ENCODE measurements around the gene MEAF6.
"Not testable (repeated sequence)": the region's sequence is repeated elsewhere in the genome, so short reads cannot be mapped to it uniquely, and the experiment has no call there.

MEAF6 gene

DNA sequence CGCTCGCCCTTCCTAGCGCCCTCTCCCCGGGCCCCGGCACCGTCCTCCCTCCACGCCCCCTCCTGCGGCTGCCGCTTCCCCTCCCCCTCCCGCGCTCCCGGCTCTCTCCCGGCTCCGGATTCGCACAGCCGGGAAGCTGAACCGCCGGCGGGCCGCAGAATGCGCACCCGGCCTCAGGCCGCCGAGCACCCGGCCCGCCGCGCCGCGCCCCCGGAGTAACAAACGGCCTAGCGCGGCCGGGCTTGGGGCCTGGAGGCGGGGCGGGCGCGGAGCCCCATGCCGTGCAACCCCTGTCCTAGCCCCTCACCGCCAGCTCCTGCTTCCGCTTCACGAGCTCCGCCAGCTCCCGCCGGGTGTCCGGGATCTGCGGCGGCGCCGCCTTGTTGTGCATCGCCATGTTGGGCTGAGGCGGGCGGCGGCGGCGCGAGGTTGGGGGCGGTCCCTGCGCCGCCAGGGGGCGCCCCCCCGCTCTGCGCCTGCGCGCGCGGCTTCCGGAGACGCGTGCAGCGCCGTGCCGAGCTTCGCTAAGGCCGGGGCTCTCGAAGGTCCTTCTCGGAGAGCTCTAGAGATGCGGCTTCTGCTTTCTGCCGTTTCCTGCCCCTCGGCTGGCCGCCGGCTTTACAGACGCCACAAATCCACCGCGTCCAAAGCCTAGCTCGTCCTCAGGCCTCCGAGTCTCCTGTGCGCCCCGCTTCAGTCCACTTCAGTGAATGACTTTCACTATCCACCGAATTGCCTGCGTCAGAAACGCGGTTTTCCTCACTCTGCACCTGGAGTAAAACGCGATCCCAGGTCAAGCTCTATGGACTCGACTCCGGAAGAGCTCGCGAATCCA, at the start of gene MEAF6:
Gene MEAF6, minus strand, starts transcription at position 417 of the 835 bp plus-strand sequence. Its CDS starts 20 bp downstream, at position 397.
- DNase-seq = peak; percentile 68

DNA sequence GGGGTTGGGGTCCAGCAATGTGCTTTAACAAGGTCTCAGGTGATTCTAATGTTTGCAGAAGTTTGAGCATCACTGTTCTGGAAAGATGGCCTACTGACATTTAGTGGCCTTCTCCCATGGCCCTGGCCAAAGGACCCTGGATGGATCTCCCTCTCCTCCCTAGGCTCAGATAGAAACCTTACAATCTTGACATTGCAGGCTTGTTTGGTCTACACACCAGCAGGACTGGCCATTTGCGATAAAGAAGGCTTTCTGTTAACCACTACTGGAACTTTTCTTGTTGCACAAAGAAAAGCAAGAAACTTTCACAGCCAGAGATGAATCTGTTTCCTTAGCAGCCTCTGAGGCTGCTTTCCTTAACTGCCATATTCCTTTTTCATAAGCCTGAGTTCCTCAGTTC, 48.4 kb upstream of the MEAF6 start:
- DNase-seq = no peak

DNA sequence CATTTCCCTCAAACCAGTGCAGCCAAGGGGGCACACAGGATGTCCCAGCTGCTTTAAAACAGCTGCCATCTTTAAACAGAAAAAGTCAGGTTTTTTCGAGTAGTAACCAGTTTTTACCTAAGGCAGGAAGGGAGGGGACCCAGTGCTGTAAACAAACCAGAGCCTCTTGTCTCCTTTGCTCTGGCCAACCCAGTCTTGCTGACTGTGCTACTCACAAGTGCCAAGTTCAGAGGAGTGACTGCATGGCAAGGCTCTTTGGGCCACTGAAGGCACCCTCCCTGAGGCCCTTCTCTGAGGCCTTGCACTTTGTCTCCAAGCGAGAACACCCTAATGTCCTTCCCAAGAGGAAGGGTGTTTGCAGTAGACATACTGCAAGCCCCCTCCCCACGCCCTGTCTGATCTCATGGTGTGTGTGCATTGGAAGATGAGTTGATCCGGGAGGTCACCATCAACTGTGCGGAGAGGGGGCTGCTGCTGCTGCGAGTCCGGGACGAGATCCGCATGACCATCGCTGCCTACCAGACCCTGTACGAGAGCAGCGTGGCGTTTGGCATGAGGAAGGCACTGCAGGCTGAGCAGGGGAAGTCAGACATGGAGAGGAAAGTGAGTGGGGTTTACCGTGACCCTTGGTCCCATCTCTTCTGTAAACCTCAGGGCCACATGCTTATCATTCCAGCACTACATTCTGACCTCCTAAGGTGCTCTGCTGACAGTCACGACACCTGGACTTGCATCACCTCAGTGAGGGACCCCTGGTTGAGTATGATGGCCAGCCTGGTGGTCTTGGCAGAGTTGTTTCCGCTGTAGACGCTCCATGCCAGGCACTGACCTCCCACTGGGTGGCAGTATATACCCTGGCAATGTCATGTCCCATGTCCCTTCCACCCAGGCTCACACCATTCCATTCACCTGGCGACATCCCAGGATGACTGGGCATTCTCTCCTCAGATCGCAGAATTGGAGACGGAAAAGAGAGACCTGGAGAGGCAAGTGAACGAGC, 46.9 kb upstream of the MEAF6 start:
- no peak for DNase-seq

DNA sequence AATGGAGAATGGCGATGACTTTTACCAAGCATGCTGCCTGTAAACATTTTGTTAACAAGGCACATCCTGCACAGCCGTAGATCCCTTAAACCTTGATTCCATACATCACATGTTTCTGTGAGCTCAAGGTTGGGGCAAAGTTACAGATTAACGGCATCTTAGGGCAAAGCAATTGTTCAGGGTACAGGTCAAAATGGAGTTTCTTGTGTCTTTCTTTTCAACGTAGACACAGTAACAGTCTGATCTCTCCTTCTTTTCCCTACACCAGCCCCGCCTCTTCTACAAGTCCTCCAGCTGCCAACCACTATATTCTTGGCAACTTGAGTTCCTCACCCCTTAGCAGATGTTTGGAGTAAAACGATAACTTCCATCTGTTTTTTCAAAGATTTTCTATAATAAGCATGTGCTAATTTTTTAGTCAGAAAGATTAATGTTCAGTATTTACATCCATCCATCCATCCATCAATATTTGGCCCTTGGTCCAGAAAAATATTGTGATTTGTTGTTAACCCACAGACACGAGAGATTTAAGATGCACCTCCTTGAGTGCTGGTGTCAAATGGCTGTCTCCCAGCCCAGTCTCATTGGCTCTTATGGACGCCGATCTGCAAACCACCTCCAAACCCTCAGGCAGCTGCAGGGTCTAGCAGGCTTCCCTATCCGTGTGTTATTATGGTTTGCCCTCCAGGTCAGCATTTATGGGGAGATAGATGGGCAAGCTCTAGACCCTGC, 46.0 kb upstream of the MEAF6 start:
- no peak for DNase-seq

DNA sequence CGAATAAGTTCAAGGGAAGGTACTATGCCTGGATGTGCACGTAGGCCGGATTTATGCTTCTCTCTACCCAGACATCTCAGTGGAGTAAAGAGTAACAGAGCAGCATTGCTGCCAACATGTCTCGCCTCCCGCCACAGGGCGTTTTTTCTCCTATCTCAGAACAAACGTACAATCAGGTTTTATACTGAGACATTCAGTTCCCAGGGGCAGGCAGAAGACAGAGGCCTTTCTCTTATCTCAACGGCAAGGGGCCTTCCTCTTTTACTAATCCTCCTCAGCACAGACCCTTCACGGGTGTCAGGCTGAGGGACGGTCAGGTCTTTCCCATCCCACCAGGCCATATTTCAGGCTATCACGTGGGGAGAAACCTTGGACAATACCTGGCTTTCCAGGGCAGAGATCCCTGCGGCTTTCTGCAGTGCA, 45.4 kb upstream of the MEAF6 start:
- not testable (repeated sequence) for DNase-seq

DNA sequence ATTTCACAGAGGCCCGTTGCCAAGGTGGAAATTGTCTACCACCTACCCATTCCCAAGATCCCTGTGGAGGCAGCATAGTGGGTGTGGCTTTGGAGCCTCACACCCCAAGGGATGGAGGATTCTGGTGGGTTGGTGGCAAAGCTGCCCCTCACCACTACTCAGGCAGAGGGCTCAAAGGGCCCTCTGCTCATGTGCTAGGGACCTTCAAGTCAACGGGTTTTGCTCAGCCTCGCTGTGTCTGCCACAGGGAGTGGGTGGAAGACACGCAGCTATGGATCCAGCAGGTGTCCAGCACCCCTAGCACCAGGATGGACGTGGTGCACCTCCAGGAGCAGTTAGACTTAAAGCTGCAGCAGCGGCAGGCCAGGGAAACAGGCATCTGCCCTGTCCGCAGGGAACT, 44.5 kb upstream of the MEAF6 start:
- no peak for DNase-seq

DNA sequence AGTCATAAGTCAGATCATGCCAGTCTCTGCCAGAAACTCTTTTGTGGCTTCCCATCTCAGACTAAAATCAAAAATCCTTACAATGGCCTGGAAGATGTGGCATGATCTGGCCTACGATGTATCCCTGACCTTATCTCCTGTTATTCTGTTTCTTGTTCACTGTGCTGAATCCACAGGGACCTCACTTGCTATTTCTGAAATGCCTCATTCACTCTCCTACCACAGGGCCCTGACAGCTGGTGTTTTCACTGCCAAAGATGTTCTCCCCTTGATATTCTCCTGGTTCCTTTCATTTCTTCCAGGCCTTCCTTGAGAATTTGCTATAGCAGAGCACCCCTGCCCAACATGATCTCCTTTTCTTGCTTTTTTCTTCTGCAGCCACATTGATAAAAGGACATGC, 43.8 kb upstream of the MEAF6 start:
- no peak for DNase-seq

DNA sequence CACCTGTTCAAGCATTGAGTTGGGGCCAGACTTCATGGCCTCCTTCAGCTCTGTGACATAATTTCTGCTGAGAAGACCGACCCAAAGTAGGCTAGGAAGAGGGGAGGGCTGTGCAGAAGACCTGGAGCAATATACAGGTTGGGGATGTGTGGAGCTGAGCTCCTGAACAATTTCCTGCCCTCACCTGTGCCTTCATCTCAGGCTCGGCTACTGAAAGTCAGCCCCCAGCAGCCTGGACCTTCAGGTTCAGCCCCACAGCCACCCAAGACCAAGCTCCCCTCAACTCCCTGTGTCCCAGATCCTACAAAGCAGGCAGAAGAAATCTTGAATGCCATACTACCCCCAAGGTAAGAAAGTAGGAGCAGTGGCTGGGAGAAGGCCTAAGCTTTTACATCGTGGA, 42.8 kb upstream of the MEAF6 start:
- DNase-seq = no peak

DNA sequence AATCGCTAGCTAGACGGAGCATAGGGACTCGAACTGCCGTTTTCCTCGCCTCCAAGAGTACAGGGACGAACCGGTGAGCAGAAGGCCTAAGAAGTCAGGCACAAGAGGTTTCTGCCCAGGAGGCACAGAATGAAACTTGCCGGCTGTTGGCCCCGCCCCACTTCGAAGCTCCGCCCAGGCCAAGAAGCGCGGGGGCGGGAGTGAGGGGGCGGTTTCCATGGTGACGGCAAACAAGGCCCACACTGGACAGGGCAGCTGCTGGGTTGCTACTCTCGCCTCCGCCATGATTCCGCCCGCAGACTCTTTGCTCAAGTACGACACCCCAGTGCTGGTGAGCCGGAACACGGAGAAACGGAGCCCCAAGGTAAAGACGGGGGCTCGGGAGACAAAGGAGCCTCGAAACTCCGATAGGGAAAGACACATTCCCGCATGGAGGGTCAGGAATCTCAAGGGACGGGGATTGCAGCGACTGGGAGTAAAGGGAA, 42.2 kb upstream of the MEAF6 start, which contains the start of gene DNALI1:
Gene DNALI1, plus strand, starts transcription at position 229 of the 485 bp plus-strand sequence. Its CDS starts 55 bp downstream, at position 284.
- DNase-seq = no peak

DNA sequence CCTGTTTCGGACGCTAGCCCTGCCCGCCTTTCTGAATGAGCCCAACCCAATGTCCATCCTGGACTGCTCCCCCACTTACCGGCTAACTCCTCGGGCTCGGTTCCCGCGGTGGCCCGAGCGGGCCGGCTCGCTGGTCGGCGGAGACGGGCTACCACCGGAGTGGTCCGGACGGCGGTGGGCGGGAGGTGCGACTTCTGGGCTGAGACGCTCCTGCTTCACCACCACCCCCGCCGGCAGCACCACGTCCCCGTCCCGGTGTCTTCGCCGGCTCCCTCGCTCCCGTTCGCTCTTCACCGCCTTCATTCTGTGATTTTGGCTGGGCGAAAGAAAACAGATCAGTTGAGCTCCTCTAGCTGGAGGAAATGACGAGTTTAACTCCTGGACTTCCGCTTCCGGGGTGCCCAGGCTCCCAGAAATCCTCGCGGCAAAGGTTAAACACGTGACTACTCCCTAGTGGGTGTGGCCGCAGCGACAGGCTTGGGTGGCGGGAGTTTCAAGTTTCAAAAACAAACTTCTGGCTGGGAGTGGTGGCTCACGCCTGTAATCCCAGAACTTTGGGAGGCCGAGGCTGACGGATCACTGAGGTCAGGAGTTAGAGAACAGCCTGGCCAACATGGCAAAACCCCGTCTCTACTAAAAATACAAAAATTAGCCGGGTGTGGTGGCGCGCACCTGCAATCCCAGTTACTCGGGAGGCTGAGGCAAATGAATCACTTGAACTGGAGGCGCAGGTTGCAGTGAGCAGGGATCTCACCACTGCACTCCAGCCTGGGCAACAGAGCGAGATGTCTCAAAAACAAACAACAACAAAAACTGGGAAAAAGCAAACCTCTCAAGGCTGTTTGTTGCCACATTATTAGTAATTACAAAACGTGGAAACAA, 39.6 kb upstream of the MEAF6 start, which contains the start of gene SNIP1:
Gene SNIP1, minus strand, starts transcription at position 367 of the 882 bp plus-strand sequence. Its CDS starts 64 bp downstream, at position 303.
- DNase-seq = peak; percentile 40

DNA sequence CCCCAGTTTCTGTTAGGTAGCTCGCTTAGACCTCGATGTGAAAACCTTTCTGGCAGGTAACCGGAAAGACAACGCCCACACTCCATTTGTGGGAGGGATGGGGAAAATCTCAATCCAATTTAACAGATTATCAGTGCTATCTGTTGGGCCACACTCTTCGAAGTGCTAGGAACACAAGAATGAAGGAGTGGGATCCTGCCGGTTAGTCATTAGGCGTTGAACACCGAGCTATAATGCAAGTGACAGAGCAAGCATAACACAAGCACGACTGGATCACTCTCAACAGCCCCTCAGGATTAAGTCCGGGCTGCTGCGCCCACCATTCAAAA, 39.0 kb upstream of the MEAF6 start:
- DNase-seq = no peak

DNA sequence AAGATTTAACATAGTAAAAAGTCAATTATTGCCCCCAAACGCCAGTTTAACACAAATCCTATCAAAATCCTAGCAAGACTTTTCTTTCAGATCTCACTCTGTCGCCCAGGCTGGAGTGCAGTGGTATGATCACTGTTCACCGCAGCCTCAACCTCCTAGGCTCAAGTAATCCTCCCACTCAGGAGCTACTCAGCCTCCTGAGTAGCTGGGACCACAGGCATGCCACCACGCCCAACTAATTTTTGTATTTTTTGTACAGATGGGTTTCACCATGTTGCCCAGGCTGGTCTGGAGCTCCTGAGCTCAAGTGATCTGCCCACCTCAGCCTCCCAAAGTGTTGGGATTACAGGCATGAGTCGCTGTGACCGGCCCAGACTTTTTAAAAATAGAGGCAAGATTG, 34.8 kb upstream of the MEAF6 start:
- DNase-seq = no peak

DNA sequence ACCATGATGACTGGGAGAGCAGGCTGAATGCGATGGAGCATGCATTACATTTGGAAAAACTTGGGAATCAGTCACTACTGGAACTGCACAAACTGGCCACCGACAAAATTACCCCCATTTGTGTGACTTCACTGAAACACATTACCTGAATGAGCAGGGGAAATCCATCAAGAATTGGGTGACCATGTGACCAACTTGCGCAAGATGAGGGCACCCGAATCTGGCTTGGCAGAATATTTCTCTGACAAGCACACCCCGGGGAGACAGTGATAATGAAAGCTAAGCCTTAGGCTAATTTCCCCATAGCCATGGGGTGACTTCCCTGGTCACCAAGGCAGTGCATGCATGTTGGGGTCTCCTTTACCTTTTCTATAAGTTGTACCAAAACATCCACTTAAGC, 30.5 kb upstream of the MEAF6 start:
- no peak for DNase-seq

DNA sequence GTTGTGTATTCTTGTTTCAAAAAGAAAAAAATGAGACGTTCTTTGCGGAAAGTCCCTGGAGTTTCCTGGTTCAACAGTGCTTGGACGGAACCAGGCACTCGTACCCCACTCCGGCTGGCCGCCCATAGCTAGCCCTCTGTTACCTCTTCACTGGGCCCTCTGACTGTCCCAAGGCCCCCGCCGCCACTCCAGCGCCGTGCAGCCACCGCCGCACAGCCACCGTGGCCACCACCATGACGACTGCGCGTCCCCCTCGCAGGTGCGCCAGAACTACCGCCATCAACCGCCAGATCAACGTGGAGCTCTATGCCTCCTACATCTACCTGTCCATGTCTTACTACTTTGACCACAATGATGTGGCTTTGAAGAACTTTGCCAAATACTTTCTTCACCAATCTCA, 30.0 kb upstream of the MEAF6 start:
- DNase-seq = no peak

DNA sequence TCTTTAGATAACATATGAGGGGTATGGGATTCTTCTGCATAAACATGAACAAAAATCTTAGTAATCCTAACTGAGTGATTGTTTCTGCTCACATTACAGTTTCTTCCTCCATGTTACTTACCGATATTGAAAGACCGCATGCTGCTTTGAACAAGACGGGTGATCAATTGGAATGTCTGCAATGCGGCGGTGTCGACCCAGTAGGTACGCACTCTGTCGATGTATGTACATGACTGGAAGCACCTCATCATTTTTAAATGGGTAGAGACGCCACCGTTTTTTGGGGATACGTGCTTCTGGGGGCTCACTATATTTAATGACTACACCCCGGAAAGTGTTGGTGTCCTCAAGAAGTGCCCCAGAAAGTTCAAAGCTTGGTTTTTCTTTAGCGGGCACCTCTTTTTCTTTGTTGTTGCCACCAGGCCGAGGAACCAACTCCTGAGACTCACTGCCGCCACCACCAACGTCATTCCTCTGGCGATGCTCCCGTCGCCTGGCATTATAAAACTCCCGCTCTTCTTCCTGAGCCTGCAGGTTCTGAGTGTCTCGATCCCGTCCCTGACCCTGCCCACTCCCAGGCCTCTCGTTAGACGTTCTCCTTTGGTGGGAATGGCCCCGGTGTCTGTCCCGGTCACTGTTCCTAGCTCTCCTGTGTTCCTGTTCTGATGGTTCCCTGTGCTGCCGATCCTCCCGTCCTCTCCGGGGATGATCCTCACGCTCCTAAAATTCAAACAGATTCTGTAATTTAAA, 25.6 kb upstream of the MEAF6 start:
- DNase-seq = no peak

DNA sequence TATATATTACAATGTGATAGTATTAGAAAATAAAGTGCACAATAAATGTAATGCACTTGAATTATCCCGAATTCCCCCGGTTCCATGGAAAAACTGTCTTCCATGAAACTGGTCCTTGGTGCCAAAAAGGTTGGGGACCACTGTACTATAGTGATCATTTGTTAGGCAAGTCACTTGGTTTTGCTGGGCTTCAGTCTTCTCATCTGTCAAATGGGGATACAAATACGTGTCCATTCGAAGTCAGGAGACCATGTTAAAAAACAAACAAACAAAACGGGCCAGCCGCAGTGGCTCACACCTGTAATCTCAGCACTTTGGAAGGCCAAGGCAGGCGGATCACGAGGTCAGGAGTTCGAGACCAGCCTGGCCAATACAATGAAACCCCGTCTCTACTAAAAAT, 24.6 kb upstream of the MEAF6 start:
- DNase-seq = not testable (repeated sequence)

DNA sequence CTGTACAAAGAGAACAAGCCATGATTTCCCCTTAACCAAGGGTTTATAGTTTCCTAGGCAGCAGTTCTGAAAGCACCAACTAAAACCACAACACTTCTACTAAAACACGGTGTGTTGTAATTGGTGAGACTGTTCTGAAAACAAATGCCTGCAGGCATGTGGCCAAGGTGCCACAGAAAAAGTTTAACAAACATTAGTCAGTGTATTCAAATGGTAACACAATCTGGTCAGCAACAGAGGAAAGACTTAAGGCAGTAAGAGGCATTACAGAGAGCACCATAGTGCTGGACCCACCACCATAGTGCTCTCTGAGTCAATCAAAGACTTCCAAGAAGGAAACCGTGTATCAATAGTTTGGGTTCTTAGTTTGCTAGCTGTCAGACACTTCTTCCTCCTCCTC, 22.8 kb upstream of the MEAF6 start:
- no peak for DNase-seq

DNA sequence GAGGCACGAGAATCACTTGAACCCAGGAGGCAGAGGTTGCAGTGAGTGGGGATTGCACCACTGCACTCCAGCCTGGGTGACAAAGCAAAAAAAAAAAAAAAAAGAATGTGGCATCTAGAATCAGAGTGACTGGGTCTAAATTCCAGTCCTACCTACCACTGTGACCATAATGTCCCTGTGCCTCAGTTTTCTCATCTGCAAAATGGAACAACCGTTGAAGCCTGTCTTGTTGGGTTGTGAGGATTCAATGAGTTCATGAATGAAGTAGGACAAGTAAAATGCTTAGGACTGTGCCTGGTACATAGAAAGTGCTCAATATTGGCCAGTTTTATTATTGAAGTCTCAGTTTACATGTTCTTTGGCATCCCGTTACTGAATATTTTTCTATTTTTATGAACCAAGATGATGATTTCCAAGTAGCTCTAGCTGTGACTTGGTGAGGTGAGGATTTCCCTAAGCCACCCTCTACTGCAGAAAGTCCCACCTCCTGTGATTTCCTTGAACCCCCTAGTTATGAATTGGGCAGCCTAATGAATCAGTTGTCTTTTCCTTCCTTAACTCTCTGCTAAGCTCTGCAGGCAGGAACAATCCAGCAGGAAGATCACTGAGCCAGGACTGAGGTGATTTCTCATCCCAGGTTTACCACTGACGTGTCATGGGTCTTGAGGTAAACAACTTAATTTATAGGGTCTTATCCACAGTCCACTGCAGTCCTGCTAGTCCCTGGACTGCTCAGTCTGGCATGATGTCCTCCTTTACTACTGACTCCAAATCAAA, 18.9 kb upstream of the MEAF6 start:
- no peak for DNase-seq

DNA sequence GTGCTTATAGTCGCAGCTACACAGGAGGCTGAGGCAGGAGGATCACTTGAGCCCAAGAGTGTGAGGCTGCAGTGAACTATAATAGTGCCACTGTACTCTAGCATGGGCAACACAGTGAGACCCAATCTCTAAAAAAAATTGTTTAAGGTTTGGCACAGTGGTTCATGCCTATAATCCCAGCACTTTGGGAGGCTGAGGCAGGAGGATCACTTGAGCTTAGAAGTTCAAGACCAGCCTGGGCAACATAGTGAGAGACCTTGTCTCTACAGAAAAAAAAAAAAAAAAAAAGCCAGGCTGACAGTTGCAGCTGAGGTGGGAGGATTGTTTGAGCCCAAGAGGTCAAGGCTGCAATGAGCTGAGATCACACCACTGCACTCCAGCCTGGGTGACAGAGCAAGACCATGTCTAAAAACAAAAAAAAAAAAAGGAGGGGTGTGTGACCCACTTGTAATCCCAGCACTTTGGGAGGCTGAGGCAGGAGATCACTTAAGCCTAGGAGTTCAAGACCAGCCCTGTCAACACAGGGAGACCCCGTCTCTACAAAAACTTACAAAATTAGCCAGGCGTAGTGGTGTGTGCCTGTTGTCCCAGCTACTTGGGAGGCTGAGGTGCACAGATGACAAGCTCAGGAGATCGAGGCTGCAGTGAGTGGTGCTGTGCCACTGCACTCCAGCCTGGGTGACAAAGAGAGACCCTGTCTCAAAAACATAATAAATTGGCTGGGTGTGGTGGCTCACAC, 18.0 kb upstream of the MEAF6 start:
- DNase-seq = not testable (repeated sequence)
